ENCODE measurements around the gene SLX9. TPM values are rescaled to one million over a fixed set of nuclear protein-coding genes. Genes with fewer than 3 reads are reported as not detected.
"Not testable (repeated sequence)": the region's sequence is repeated elsewhere in the genome, so short reads cannot be mapped to it uniquely, and the experiment has no call there.

SLX9 gene
- total and polyA plus RNA-seq, 9 donors: 5.6 to 24.1 (median 16.6) TPM

DNA sequence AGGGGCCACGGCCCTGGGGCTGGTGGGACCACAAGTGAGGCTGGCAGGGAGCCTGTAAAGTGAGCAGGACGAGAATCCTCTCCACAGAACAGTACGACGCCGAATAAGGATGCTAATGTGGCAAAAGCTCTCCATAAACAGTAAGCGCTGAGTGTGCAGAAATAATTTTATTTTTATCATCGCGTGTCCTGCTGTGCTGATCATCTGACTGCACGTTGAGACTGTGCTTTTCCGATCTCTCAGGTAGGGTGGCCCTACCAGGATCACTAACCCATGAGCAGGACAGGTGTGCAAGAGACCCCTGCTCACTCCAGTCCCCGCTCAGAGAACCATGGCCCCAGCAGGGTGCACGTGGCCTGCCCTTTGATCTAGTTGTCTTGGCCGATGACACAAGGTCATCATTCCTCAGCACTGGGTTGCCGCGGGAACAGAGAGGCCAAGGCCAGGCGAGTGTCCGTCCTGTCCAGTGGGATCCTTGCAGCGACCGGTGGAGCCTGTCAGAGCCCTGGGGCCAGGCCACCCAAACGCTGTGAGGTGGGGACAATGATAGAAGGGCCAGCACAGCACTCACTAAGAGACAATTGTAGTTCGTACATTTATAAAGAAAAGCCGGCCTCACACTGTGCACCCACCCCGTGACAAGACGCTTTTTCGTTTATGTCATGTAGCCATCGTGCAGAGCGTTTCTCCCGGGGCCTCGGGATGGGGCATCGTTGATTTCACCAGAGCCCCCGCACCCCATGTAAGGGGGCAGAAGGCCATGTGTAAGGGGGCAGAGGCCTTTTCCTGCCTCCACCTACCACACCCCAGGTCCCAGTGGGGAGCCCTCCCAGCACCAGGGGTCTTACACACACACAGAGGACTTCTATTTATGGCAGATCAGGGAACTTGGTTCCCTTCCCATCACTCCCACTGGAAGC lies 81.9 kb downstream of the SLX9 start:
- DNase-seq: peak in 2 of 5 donors; percentile 9 to 15
- Histone ChIP-seq H3K4me1 (ENCODE audit: insufficient read depth) (peaks cover 2% of the 10 kb centered on the region), H3K27me3 (no peaks in the 10 kb centered on the region), H3K27ac (no peak overlapping the region), H3K36me3 (no peaks in the 10 kb centered on the region), H3K4me3 (no peak overlapping the region), H3K9me3 (no peaks in the 10 kb centered on the region)
- intact Hi-C loops (cut with DNase I): no loop called here
- TF ChIP-seq EP300 (IDR thresholded peaks at IDR 0.05): no peak
- TF ChIP-seq POLR2A (IDR thresholded peaks at IDR 0.05): no peak
- no peak for TF ChIP-seq CTCF (IDR thresholded peaks at IDR 0.05)
- 79 to 85% (median 80%) methylated on average over 30 of the region's 31 CpGs for WGBS, 3 donors

GRCh38 chr21:45022348-45022675 lies 82.5 kb downstream of the SLX9 start:
- DNase-seq: peak in 1 of 5 donors; percentile 6
- no peak for TF ChIP-seq POLR2A (IDR thresholded peaks at IDR 0.05)
- no peak for TF ChIP-seq EP300 (IDR thresholded peaks at IDR 0.05)
- no peak for TF ChIP-seq CTCF (IDR thresholded peaks at IDR 0.05)
- intact Hi-C loops (cut with DNase I): no loop called here
- H3K36me3 ChIP-seq: no peaks in the 10 kb centered on the region
- H3K9me3 ChIP-seq: no peaks in the 10 kb centered on the region
- no peak overlapping the region for H3K27ac ChIP-seq
- peaks cover 2% of the 10 kb centered on the region for H3K4me1 ChIP-seq (ENCODE audit: insufficient read depth)
- no peak overlapping the region for H3K4me3 ChIP-seq
- 73 to 78% (median 76%) methylated on average over 8 of the region's 8 CpGs for WGBS, 3 donors
- H3K27me3 ChIP-seq: no peaks in the 10 kb centered on the region

- no peaks in the 10 kb centered on the region for H3K9me3 ChIP-seq
- TF ChIP-seq POLR2A (IDR thresholded peaks at IDR 0.05): no peak
- TF ChIP-seq EP300 (IDR thresholded peaks at IDR 0.05): no peak
- TF ChIP-seq CTCF (IDR thresholded peaks at IDR 0.05): no peak
- H3K4me1 ChIP-seq (ENCODE audit: insufficient read depth): peaks cover 2% of the 10 kb centered on the region
- H3K4me3 ChIP-seq: no peak overlapping the region
- no peak for DNase-seq
- no peaks in the 10 kb centered on the region for H3K27me3 ChIP-seq
- 95 to 98% (median 97%) methylated on average over 5 of the region's 5 CpGs for WGBS, 3 donors
- intact Hi-C loops (cut with DNase I): no loop called here
- H3K27ac ChIP-seq: no peak overlapping the region
- H3K36me3 ChIP-seq: no peaks in the 10 kb centered on the region
Measured at GRCh38 chr21:45022736-45023135, 82.9 kb downstream of the SLX9 start.

DNA sequence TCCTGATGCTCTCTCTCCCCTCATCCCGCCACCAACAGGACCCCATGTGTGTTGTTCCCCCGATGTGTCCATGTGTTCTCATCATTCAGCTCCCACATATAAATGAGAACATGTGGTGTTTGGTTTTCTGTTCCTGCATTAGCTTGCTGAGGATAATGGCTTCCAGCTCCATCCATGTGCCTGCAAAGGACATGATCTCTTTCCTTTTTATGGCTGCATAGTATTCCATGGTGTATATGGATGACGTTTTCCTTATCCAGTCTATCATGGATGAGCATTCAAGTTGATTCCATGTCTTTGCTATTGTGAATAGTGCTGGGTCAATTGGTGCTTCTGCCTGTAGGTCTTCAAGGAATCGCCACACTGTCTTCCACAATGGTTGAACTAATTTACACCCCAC lies 84.7 kb downstream of the SLX9 start:
- H3K27me3 ChIP-seq; intact Hi-C loops (cut with DNase I); H3K4me3 ChIP-seq; H3K27ac ChIP-seq; H3K36me3 ChIP-seq; H3K9me3 ChIP-seq; H3K4me1 ChIP-seq (ENCODE audit: insufficient read depth); DNase-seq: not testable (repeated sequence)
- 92 to 95% (median 93%) methylated on average over 4 of the region's 4 CpGs for WGBS, 3 donors

GRCh38 chr21:45026066-45026745 lies 86.4 kb downstream of the SLX9 start:
- DNase-seq: peak in 1 of 5 donors; percentile 12
- H3K9me3 ChIP-seq: no peaks in the 10 kb centered on the region
- intact Hi-C loops (cut with DNase I): no loop called here
- no peaks in the 10 kb centered on the region for H3K4me1 ChIP-seq (ENCODE audit: insufficient read depth)
- 76 to 88% (median 78%) methylated on average over 22 of the region's 22 CpGs for WGBS, 3 donors
- TF ChIP-seq CTCF (IDR thresholded peaks at IDR 0.05) (no peak), EP300 (IDR thresholded peaks at IDR 0.05) (no peak), POLR2A (IDR thresholded peaks at IDR 0.05) (no peak)
- H3K4me3 ChIP-seq: no peak overlapping the region
- no peak overlapping the region for H3K27ac ChIP-seq
- H3K36me3 ChIP-seq: no peaks in the 10 kb centered on the region
- H3K27me3 ChIP-seq: no peaks in the 10 kb centered on the region
